Ishikawa (cell line): ENCODE results near the gene LRRC10.
A peak's percentile ranks its signal among the peaks of the same experiment; 100 is the strongest.

ENCODE experiments used
- CEBPB ChIP-seq: IDR thresholded peaks from 2 replicates; pipeline ENCODE4 v1.6.1; 2012
- CREB1 ChIP-seq: IDR thresholded peaks from 2 replicates; pipeline ENCODE4 v1.6.1; 2012; ENCODE audit warnings: low read depth
- EGR1 ChIP-seq: IDR thresholded peaks from 2 replicates; pipeline ENCODE4 v1.6.1; 2012
- EP300 ChIP-seq: IDR thresholded peaks from 2 replicates; pipeline ENCODE4 v1.6.1; 2012; ENCODE audit warnings: borderline replicate concordance
- FOXM1 ChIP-seq: IDR thresholded peaks from 2 replicates; pipeline ENCODE4 v1.6.1; 2012; ENCODE audit warnings: low read depth, borderline replicate concordance
- NFIC ChIP-seq: IDR thresholded peaks from 2 replicates; pipeline ENCODE4 v1.6.1; 2012
- RAD21 ChIP-seq: IDR thresholded peaks from 2 replicates; pipeline ENCODE4 v1.6.1; 2012; ENCODE audit warnings: low read depth
- TAF1 ChIP-seq: IDR thresholded peaks from 2 replicates; pipeline ENCODE4 v1.6.1; 2012; ENCODE audit warnings: low read depth, mild to moderate bottlenecking
- TCF12 ChIP-seq: IDR thresholded peaks from 2 replicates; pipeline ENCODE4 v1.6.1; 2012; ENCODE audit warnings: low read depth
- TEAD4 ChIP-seq: IDR thresholded peaks from 2 replicates; pipeline ENCODE4 v1.6.1; 2012
- USF1 ChIP-seq: IDR thresholded peaks from 2 replicates; pipeline ENCODE4 v1.6.1; 2012
- YY1 ChIP-seq: IDR thresholded peaks from 2 replicates; pipeline ENCODE4 v1.6.1; 2012; ENCODE audit warnings: low read depth
- ZBTB7A ChIP-seq: IDR thresholded peaks from 2 replicates; pipeline ENCODE4 v1.6.1; 2012; ENCODE audit warnings: low read depth
- TF ChIP-seq, protein P1 (sequence below): IDR thresholded peaks from 2 replicates; pipeline ENCODE4 v1.6.1; 2012; ENCODE audit warnings: low read depth, mild to moderate bottlenecking
- TF ChIP-seq, protein P2 (sequence below): IDR thresholded peaks from 2 replicates; pipeline ENCODE4 v1.6.1; 2012

Gene LRRC10

DNA sequence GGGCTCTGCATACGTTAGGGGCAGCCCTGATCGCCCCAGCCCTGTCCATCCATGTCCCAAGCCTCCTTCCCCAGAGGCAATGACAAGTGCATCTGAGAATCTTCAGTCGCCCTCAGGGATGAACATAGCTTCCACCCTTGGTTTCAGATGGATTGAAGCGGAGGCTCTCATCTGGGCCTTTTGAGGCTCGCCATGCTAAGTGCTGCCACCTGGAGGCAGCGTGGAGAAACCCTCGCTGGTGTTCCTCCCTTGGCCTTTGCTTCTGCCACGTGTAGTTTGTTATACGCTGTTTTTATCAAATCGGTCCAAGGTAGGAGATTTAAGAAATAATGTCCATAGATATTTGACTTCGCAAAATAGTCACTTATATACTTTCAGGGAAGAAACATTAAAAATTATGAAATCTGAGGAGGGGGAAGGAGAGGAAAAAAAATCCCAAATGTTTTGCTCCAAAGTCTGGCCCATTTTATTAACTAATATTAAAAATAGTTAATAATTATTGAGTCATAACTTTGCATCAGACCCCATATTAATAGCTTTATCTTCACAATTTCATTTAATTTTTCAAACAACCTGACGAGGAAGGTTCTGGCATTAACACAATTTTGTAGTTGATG is 28.8 kb upstream of the LRRC10 start:
- TF ChIP-seq ZBTB7A: no peak
- TF ChIP-seq, protein P1, sequence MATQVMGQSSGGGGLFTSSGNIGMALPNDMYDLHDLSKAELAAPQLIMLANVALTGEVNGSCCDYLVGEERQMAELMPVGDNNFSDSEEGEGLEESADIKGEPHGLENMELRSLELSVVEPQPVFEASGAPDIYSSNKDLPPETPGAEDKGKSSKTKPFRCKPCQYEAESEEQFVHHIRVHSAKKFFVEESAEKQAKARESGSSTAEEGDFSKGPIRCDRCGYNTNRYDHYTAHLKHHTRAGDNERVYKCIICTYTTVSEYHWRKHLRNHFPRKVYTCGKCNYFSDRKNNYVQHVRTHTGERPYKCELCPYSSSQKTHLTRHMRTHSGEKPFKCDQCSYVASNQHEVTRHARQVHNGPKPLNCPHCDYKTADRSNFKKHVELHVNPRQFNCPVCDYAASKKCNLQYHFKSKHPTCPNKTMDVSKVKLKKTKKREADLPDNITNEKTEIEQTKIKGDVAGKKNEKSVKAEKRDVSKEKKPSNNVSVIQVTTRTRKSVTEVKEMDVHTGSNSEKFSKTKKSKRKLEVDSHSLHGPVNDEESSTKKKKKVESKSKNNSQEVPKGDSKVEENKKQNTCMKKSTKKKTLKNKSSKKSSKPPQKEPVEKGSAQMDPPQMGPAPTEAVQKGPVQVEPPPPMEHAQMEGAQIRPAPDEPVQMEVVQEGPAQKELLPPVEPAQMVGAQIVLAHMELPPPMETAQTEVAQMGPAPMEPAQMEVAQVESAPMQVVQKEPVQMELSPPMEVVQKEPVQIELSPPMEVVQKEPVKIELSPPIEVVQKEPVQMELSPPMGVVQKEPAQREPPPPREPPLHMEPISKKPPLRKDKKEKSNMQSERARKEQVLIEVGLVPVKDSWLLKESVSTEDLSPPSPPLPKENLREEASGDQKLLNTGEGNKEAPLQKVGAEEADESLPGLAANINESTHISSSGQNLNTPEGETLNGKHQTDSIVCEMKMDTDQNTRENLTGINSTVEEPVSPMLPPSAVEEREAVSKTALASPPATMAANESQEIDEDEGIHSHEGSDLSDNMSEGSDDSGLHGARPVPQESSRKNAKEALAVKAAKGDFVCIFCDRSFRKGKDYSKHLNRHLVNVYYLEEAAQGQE: no peak
- no peak for TF ChIP-seq CREB1
- no peak for TF ChIP-seq FOXM1
- no peak for TF ChIP-seq TCF12
- TF ChIP-seq EP300: no peak
- TF ChIP-seq TEAD4: no peak
- no peak for TF ChIP-seq TAF1
- TF ChIP-seq NFIC: no peak
- no peak for TF ChIP-seq USF1
- TF ChIP-seq, protein P2, sequence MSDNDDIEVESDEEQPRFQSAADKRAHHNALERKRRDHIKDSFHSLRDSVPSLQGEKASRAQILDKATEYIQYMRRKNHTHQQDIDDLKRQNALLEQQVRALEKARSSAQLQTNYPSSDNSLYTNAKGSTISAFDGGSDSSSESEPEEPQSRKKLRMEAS: peak; percentile 78
- no peak for TF ChIP-seq EGR1
- peak; percentile 83 for TF ChIP-seq RAD21
- no peak for TF ChIP-seq YY1

DNA sequence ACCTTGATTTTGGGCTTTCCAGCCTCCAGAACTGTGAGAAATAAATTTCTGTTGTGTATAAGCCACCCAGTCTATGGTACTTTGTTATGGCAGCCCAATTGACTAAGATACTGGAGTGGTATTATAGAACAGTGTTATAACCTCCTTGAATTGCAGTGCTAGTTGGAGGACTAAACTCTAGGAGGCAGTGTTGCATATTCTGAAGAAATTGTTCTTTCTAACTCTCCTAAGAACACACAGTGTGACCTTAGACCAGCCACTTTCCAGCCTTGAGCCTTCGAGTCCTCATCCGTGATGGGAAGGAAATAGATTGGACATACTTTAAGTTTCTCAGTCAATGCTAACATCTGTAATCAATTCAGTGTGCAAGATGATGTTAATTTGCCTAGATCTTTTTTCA is 22.4 kb upstream of the LRRC10 start:
- TF ChIP-seq CEBPB: no peak
- peak; percentile 72 for TF ChIP-seq RAD21
- TF ChIP-seq NFIC: no peak
- TF ChIP-seq, protein P2: no peak

DNA sequence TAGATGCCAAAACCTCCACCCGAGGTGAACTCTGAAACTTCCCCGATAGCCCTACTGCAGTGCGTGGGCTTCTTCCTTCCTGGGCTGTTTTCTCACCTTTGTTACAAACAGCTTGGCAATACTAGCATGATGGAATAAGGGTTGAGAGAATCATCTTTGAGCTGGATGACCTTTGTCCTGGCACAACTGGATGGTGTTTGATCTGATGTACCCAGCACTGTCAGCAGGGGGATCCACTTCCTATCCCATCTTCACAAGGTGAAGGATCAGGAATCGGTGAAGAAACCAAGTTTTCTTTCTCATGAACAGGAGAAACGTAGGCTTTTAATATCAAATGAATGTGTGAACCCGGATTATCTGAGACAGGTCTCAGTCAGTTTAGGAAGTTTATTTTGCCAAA is 19.5 kb upstream of the LRRC10 start:
- TF ChIP-seq EP300: no peak
- no peak for TF ChIP-seq CEBPB
- TF ChIP-seq EGR1: no peak
- TF ChIP-seq CREB1: no peak
- TF ChIP-seq RAD21: peak; percentile 35; the same call in 1 of the 2 replicates
- no peak for TF ChIP-seq ZBTB7A
- TF ChIP-seq NFIC: no peak

DNA sequence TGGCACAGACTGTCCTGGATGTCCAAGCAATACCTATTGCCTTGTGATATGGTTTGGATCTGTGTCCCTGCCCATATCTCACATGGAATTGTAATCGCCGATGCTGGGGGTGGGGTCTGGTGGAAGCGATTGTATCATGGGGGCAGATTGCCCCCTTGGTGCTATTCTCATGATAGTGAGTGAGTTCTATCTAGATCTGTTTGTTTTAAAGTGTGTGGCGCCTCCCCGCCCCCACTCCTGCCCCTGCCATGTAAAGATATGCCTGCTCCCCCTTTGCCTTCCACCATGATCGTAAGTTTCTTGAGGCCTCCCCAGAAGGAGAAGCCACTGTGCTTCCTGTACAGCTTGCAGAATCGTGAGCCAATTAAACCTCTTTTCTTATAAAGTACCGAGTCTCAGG is 16.8 kb upstream of the LRRC10 start:
- TF ChIP-seq TEAD4: no peak

GRCh38 chr12:69623970-69624369 is 13.3 kb upstream of the LRRC10 start:
- TF ChIP-seq CEBPB (no peak), USF1 (no peak), TCF12 (no peak), FOXM1 (no peak), ZBTB7A (no peak), CREB1 (no peak), RAD21 (no peak), NFIC (no peak), TEAD4 (no peak), TAF1 (no peak), EGR1 (no peak), EP300 (no peak), YY1 (no peak)
- TF ChIP-seq, protein P2: no peak
- TF ChIP-seq, protein P1: no peak

DNA sequence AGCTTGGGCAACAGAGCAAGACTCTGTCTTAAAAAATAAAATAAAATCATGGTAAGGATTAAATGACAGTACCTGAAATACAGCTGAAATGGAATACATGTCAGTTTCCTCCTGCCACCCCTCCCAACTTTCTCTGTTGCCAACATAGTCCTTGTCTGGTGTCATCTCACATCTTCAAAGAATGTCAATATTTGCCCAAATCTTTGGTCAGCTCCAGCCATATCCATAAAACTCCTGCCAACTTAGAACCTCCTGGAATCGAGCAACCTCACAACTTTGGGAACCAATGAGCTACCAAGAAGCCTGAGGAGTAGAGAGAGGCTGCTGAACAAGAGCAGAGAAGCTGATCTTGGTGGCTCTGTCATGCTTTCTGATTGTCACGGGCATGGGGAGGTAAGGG is 10.8 kb upstream of the LRRC10 start:
- TF ChIP-seq, protein P1: no peak
- TF ChIP-seq CREB1 (no peak), USF1 (no peak), YY1 (no peak), RAD21 (no peak), CEBPB (no peak)
